Thymus (tissue), 11 donors: ENCODE measurements around the gene KDM5A. TPM values are rescaled to one million over a fixed set of nuclear protein-coding genes. Genes with fewer than 3 reads are reported as not detected.
"Not testable (repeated sequence)": the region's sequence is repeated elsewhere in the genome, so short reads cannot be mapped to it uniquely, and the experiment has no call there.

ENCODE experiments used
- DNase-seq, 9 donors: peaks; one replicate each; pipeline ENCODE4 v3.0.0-alpha.2; 2013; ENCODE audit warnings: low spot score in 9 of 9, low read depth in 6 of 9, missing footprints in 1 of 9
- H3K27ac ChIP-seq, 2 donors: one replicate each; pipeline ENCODE4 v1.5.1; 2013; ENCODE audit warnings: control low read depth in 1 of 2, low read depth in 1 of 2, low read length in 1 of 2, mild to moderate bottlenecking in 1 of 2, moderate library complexity in 1 of 2
- H3K27me3 ChIP-seq, 2 donors: one replicate each; pipeline ENCODE4 v1.5.1; 2013; ENCODE audit warnings: low read length in 1 of 2; ENCODE audit not compliant: control insufficient read depth in 2 of 2, insufficient read depth in 1 of 2
- H3K36me3 ChIP-seq, 2 donors: one replicate each; pipeline ENCODE4 v1.5.1; 2013; ENCODE audit warnings: low read length in 1 of 2, mild to moderate bottlenecking in 1 of 2, moderate library complexity in 1 of 2; ENCODE audit not compliant: control insufficient read depth in 2 of 2, insufficient read depth in 2 of 2
- H3K4me1 ChIP-seq, 2 donors: one replicate each; pipeline ENCODE4 v1.5.1; 2013; ENCODE audit warnings: low read length in 2 of 2; ENCODE audit not compliant: control insufficient read depth in 2 of 2, insufficient read depth in 2 of 2
- H3K4me3 ChIP-seq, 2 donors: one replicate each; pipeline ENCODE4 v1.5.1; 2013; ENCODE audit warnings: low read length in 2 of 2, control low read depth in 1 of 2, mild to moderate bottlenecking in 1 of 2
- H3K9me3 ChIP-seq, 2 donors: one replicate each; pipeline ENCODE4 v1.5.1; 2013; ENCODE audit warnings: low read length in 1 of 2, mild to moderate bottlenecking in 1 of 2; ENCODE audit not compliant: control insufficient read depth in 2 of 2, insufficient read depth in 1 of 2
- WGBS: extraction: QIAGEN DNeasy Blood & Tissue Kit; methylation state at CpG from one replicate; pipeline ENCODE4 v1.1.7; 2013; 5-methylcytosine and 5-hydroxymethylcytosine counted together
- polyA plus RNA-seq: library from polyadenylated mRNA; stranded (reverse); fragments of 200-250 nt; gene quantifications from one replicate; pipeline ENCODE4 v1.2.3, GENCODE V29; 2013
- total RNA-seq: library from RNA; stranded (reverse); fragments of 120-200 nt; gene quantifications from one replicate; pipeline ENCODE4 v1.2.4, GENCODE V29; 2013
- donor health status: healthy.

Gene KDM5A
- total and polyA plus RNA-seq, 2 donors = 10.6 to 50.0 TPM

GRCh38 chr12:349625-350024 is 39.5 kb downstream of the KDM5A start:
- not testable (repeated sequence) for H3K27me3 ChIP-seq, H3K4me3 ChIP-seq, H3K9me3 ChIP-seq, H3K4me1 ChIP-seq, DNase-seq, H3K27ac ChIP-seq
- 95% methylated on average over 7 of the region's 7 CpGs for WGBS
- H3K36me3 ChIP-seq = peaks cover 41 to 49% of the 10 kb centered on the region in 2 donors

- not testable (repeated sequence) for H3K4me3 ChIP-seq, H3K27me3 ChIP-seq, H3K9me3 ChIP-seq, H3K4me1 ChIP-seq, DNase-seq, H3K27ac ChIP-seq
- peaks cover 26 to 35% of the 10 kb centered on the region in 2 donors for H3K36me3 ChIP-seq
- 97% methylated on average over 7 of the region's 7 CpGs for WGBS
These were observed 46.1 kb downstream of the KDM5A start for GRCh38 chr12:343036-343435.

- Histone ChIP-seq H3K27me3 (no peaks in the 10 kb centered on the region), H3K4me1 (no peaks in the 10 kb centered on the region), H3K9me3 (no peaks in the 10 kb centered on the region), H3K4me3 (no peak overlapping the region), H3K36me3 (peaks cover 42 to 62% of the 10 kb centered on the region in 2 donors), H3K27ac (no peak overlapping the region)
- over 99% methylated on average over 6 of the region's 6 CpGs for WGBS
- DNase-seq = no peak
These were observed 52.1 kb downstream of the KDM5A start for GRCh38 chr12:337039-337438.

- Histone ChIP-seq H3K27me3 (no peaks in the 10 kb centered on the region), H3K4me1 (no peaks in the 10 kb centered on the region), H3K9me3 (no peaks in the 10 kb centered on the region), H3K36me3 (peaks cover 45 to 72% of the 10 kb centered on the region in 2 donors), H3K27ac (no peak overlapping the region), H3K4me3 (no peak overlapping the region)
- WGBS = 97% methylated on average over 1 of the region's 1 CpG
- DNase-seq = no peak
These were observed 55.0 kb downstream of the KDM5A start for GRCh38 chr12:334125-334524.

- Histone ChIP-seq H3K4me3 (no peak overlapping the region), H3K9me3 (no peaks in the 10 kb centered on the region), H3K27me3 (no peaks in the 10 kb centered on the region), H3K4me1 (no peaks in the 10 kb centered on the region), H3K36me3 (peaks cover 43 to 72% of the 10 kb centered on the region in 2 donors), H3K27ac (no peak overlapping the region)
- 99% methylated on average over 2 of the region's 2 CpGs for WGBS
- no peak for DNase-seq
These were observed 56.4 kb downstream of the KDM5A start for GRCh38 chr12:332581-333205.

- Histone ChIP-seq H3K36me3 (peaks cover 38 to 74% of the 10 kb centered on the region in 2 donors), H3K4me3 (no peak overlapping the region), H3K27ac (no peak overlapping the region), H3K4me1 (no peaks in the 10 kb centered on the region), H3K27me3 (no peaks in the 10 kb centered on the region), H3K9me3 (no peaks in the 10 kb centered on the region)
- WGBS = 94% methylated on average over 1 of the region's 1 CpG
- no peak for DNase-seq
These were observed 57.8 kb downstream of the KDM5A start for GRCh38 chr12:331287-331686.

- H3K4me3 ChIP-seq = no peak overlapping the region
- WGBS = 97% methylated on average over 6 of the region's 6 CpGs
- no peaks in the 10 kb centered on the region for H3K4me1 ChIP-seq
- no peaks in the 10 kb centered on the region for H3K9me3 ChIP-seq
- peaks cover 41 to 85% of the 10 kb centered on the region in 2 donors for H3K36me3 ChIP-seq
- H3K27me3 ChIP-seq = no peaks in the 10 kb centered on the region
- H3K27ac ChIP-seq = no peak overlapping the region
- no peak for DNase-seq
These were observed 63.2 kb downstream of the KDM5A start for GRCh38 chr12:325906-326305.

- WGBS = 95% methylated on average over 2 of the region's 2 CpGs
- H3K36me3 ChIP-seq = peaks cover 51 to 91% of the 10 kb centered on the region in 2 donors
These were observed 65.6 kb downstream of the KDM5A start for GRCh38 chr12:323507-323906.

GRCh38 chr12:321606-322326 is 67.4 kb downstream of the KDM5A start:
- no peak overlapping the region for H3K27ac ChIP-seq
- H3K27me3 ChIP-seq = no peaks in the 10 kb centered on the region
- no peaks in the 10 kb centered on the region for H3K4me1 ChIP-seq
- H3K4me3 ChIP-seq = no peak overlapping the region
- 91% methylated on average over 1 of the region's 1 CpG for WGBS
- H3K36me3 ChIP-seq = peaks cover 56 to 93% of the 10 kb centered on the region in 2 donors
- no peaks in the 10 kb centered on the region for H3K9me3 ChIP-seq
- DNase-seq = no peak

More at GRCh38 chr12:323507-323906, 65.6 kb downstream of the KDM5A start:
- Histone ChIP-seq H3K4me3 (no peak overlapping the region), H3K27ac (no peak overlapping the region), H3K9me3 (no peaks in the 10 kb centered on the region), H3K4me1 (no peaks in the 10 kb centered on the region), H3K27me3 (no peaks in the 10 kb centered on the region)
- DNase-seq = no peak
